H9 (cell line): Measurements from ENCODE around the gene BRI3. TPM values are rescaled to one million over a fixed set of nuclear protein-coding genes. Genes with fewer than 3 reads are reported as not detected.

Experiments used
- DNase-seq: peaks from one replicate; pipeline ENCODE4 v3.0.0-alpha.2; 2017
- H2AFZ ChIP-seq: one replicate; pipeline ENCODE4 v1.6.1; 2013; ENCODE audit warnings: mild to moderate bottlenecking, low read length, control low read depth, moderate library complexity
- H2AK5ac ChIP-seq: 2 replicates; pipeline ENCODE4 v1.6.1; 2013; ENCODE audit warnings: low read length, control low read depth, mixed read lengths; ENCODE audit not compliant: insufficient read length
- H2BK120ac ChIP-seq: one replicate; pipeline ENCODE4 v1.6.1; 2013; ENCODE audit warnings: low read depth, mild to moderate bottlenecking, low read length, control low read depth, inconsistent platforms; ENCODE audit not compliant: poor library complexity, severe bottlenecking
- H2BK12ac ChIP-seq: 2 replicates; pipeline ENCODE4 v1.6.1; 2013; ENCODE audit warnings: low read length, control low read depth, mixed read lengths, low read depth; ENCODE audit not compliant: insufficient read length
- H2BK15ac ChIP-seq: 2 replicates; pipeline ENCODE4 v1.6.1; 2013; ENCODE audit warnings: low read depth, low read length, control low read depth
- H2BK20ac ChIP-seq: one replicate; pipeline ENCODE4 v1.6.1; 2013; ENCODE audit warnings: low read depth, mild to moderate bottlenecking, low read length, control low read depth, inconsistent platforms; ENCODE audit not compliant: poor library complexity, severe bottlenecking
- H2BK5ac ChIP-seq: 2 replicates; pipeline ENCODE4 v1.6.1; 2013; ENCODE audit warnings: low read length, control low read depth, mixed read lengths; ENCODE audit not compliant: insufficient read length
- H3K14ac ChIP-seq: 2 replicates; pipeline ENCODE4 v1.6.1; 2013; ENCODE audit warnings: low read length, control low read depth; ENCODE audit not compliant: insufficient read depth
- H3K18ac ChIP-seq: 2 replicates; pipeline ENCODE4 v1.6.1; 2013; ENCODE audit warnings: low read depth, mild to moderate bottlenecking, mixed read lengths, low read length, control low read depth; ENCODE audit not compliant: insufficient read length
- H3K23ac ChIP-seq: 2 replicates; pipeline ENCODE4 v1.6.1; 2013; ENCODE audit warnings: low read length, control low read depth, mixed read lengths, low read depth; ENCODE audit not compliant: insufficient read length
- H3K23me2 ChIP-seq: 2 replicates; pipeline ENCODE4 v1.6.1; 2013; ENCODE audit warnings: low read depth, mild to moderate bottlenecking, mixed read lengths, low read length, control low read depth; ENCODE audit not compliant: insufficient read length, poor library complexity, severe bottlenecking
- H3K27ac ChIP-seq: 2 replicates; pipeline ENCODE4 v1.5.1; 2013; ENCODE audit warnings: low read length, control low read depth, mixed read lengths, low read depth; ENCODE audit not compliant: insufficient read length
- H3K27me3 ChIP-seq: 2 replicates; pipeline ENCODE4 v1.6.1; 2013; ENCODE audit warnings: low read length, control low read depth, inconsistent platforms; ENCODE audit not compliant: insufficient read depth
- H3K4ac ChIP-seq: 2 replicates; pipeline ENCODE4 v1.6.1; 2013; ENCODE audit warnings: low read depth, mild to moderate bottlenecking, control low read depth, inconsistent platforms, low read length, moderate library complexity
- H3K4me1 ChIP-seq: 2 replicates; pipeline ENCODE4 v1.6.1; 2013; ENCODE audit warnings: low read length, control low read depth, inconsistent platforms; ENCODE audit not compliant: insufficient read depth
- H3K4me2 ChIP-seq: 2 replicates; pipeline ENCODE4 v1.6.1; 2013; ENCODE audit warnings: low read length, control low read depth, mixed read lengths; ENCODE audit not compliant: insufficient read length, insufficient read depth
- H3K56ac ChIP-seq: 2 replicates; pipeline ENCODE4 v1.6.1; 2013; ENCODE audit warnings: low read depth, mild to moderate bottlenecking, mixed read lengths, low read length, control low read depth; ENCODE audit not compliant: insufficient read length
- H3K79me1 ChIP-seq: 2 replicates; pipeline ENCODE4 v1.6.1; 2013; ENCODE audit warnings: low read depth, mild to moderate bottlenecking, moderate library complexity, low read length, control low read depth, inconsistent platforms; ENCODE audit not compliant: insufficient read depth, poor library complexity, severe bottlenecking
- H3K79me2 ChIP-seq: 2 replicates; pipeline ENCODE4 v1.6.1; 2013; ENCODE audit warnings: low read length, control low read depth, inconsistent platforms; ENCODE audit not compliant: insufficient read depth
- H3K9ac ChIP-seq: 2 replicates; pipeline ENCODE4 v1.6.1; 2013; ENCODE audit warnings: low read length, control low read depth, mixed read lengths; ENCODE audit not compliant: insufficient read length; ENCODE audit errors: extremely low read depth
- H3K9me3 ChIP-seq: one replicate; pipeline ENCODE4 v1.6.1; 2013; ENCODE audit warnings: low read depth, low read length, inconsistent platforms; ENCODE audit not compliant: control insufficient read depth
- H3T11ph ChIP-seq: one replicate; pipeline ENCODE4 v1.6.1; 2013; ENCODE audit warnings: mild to moderate bottlenecking, low read length, control low read depth, inconsistent platforms
- H4K20me1 ChIP-seq: one replicate; pipeline ENCODE4 v1.6.1; 2013; ENCODE audit not compliant: control insufficient read depth, insufficient read length, insufficient read depth
- H4K5ac ChIP-seq: 2 replicates; pipeline ENCODE4 v1.6.1; 2013; ENCODE audit warnings: low read depth, mild to moderate bottlenecking, mixed read lengths, low read length, control low read depth; ENCODE audit not compliant: insufficient read length
- H4K8ac ChIP-seq: replicated peaks from 2 replicates; pipeline ENCODE4 v1.6.1; 2013; ENCODE audit warnings: low read length, control low read depth, mixed read lengths, low read depth; ENCODE audit not compliant: insufficient read length
- H4K91ac ChIP-seq: 2 replicates; pipeline ENCODE4 v1.6.1; 2013; ENCODE audit warnings: low read depth, mild to moderate bottlenecking, moderate library complexity, mixed read lengths, low read length, control low read depth; ENCODE audit not compliant: insufficient read length
- H3K27ac Mint-ChIP-seq, 3 experiments: 2 replicates in 2 of 3; 3 replicates in 1 of 3; pipeline ENCODE4 v1.8.0; 2020 to 2021; ENCODE audit warnings: mixed read lengths in 3 of 3, mild to moderate bottlenecking in 1 of 3, moderate library complexity in 1 of 3
- H3K27me3 Mint-ChIP-seq: 2 replicates; pipeline ENCODE4 v1.8.0; 2021; ENCODE audit warnings: low read depth, mild to moderate bottlenecking, moderate library complexity, mixed read lengths
- H3K36me3 Mint-ChIP-seq, 3 experiments: 2 replicates in 2 of 3; 3 replicates in 1 of 3; pipeline ENCODE4 v1.8.0; 2020 to 2021; ENCODE audit warnings: low read depth in 3 of 3, mixed read lengths in 3 of 3; ENCODE audit not compliant: insufficient read depth in 1 of 3
- H3K4me1 Mint-ChIP-seq, 2 experiments: 2 replicates each; pipeline ENCODE4 v1.8.0; 2020; ENCODE audit warnings: mixed read lengths in 2 of 2
- H3K4me3 Mint-ChIP-seq, 2 experiments: 2 replicates in 1 of 2; 3 replicates in 1 of 2; pipeline ENCODE4 v1.8.0; 2020 to 2021; ENCODE audit warnings: mild to moderate bottlenecking in 2 of 2, mixed read lengths in 2 of 2, moderate library complexity in 1 of 2
- H3K9me3 Mint-ChIP-seq, 2 experiments: 2 replicates in 1 of 2; 3 replicates in 1 of 2; pipeline ENCODE4 v1.8.0; 2020; ENCODE audit warnings: mild to moderate bottlenecking in 2 of 2, mixed read lengths in 2 of 2, moderate library complexity in 1 of 2
- WGBS: extraction: QIAGEN DNeasy Blood & Tissue Kit; methylation state at CpG from one replicate; pipeline ENCODE4 v1.1.7; 2013; ENCODE audit warnings: missing lambda C conversion rate, low lambda C conversion rate, mixed read lengths; ENCODE audit not compliant: insufficient read length; ENCODE audit errors: extremely low coverage; 5-methylcytosine and 5-hydroxymethylcytosine counted together
- total RNA-seq: library from RNA; stranded (reverse); gene quantifications from 2 replicates; pipeline ENCODE4 v1.2.1, GENCODE V29; 2021
- TF ChIP-seq, protein P1 (sequence below): fragments of 200-600 bp; sonication (generic); conservative IDR thresholded peaks from 3 replicates; pipeline ENCODE4 v1.8.0; 2021; ENCODE audit warnings: antibody characterized with exemption, mild to moderate bottlenecking

BRI3 gene
- total RNA-seq, 1 experiment from 2014 or later, result 102 TPM

DNA sequence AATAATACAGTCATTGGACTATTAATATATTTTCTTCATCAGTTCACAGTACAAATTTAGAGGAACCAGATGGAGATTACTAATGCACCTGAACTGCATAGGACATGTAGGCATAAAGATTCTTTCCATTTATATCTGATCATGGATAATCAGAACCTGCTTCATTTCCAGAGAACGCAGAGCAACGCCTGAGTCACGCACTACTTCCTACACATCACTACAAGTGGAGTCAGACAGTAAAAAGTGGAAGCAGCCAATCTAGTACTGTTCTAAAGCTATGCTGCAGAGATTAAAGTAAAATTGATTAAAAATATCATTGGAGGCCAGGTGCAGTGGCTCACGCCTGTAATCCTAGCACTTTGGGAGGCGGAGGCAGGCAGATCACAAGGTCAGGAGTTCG is 43.3 kb downstream of the BRI3 start:
- WGBS, result no CpG with 5 or more reads among the region's 6 CpGs
- H4K91ac ChIP-seq, result no peak overlapping the region
- H3K23ac ChIP-seq, result no peak overlapping the region
- H2BK5ac ChIP-seq, result no peak overlapping the region
- no peaks in the 10 kb centered on the region; the same call in 1 of the 2 replicates for H3K27me3 Mint-ChIP-seq
- H4K5ac ChIP-seq, result no peak overlapping the region
- H3K4me1 ChIP-seq, result no peaks in the 10 kb centered on the region
- peaks cover 3% of the 10 kb centered on the region for H3K79me1 ChIP-seq
- no peak overlapping the region for H2BK20ac ChIP-seq
- H3K14ac ChIP-seq, result no peak overlapping the region
- TF ChIP-seq, protein P1, sequence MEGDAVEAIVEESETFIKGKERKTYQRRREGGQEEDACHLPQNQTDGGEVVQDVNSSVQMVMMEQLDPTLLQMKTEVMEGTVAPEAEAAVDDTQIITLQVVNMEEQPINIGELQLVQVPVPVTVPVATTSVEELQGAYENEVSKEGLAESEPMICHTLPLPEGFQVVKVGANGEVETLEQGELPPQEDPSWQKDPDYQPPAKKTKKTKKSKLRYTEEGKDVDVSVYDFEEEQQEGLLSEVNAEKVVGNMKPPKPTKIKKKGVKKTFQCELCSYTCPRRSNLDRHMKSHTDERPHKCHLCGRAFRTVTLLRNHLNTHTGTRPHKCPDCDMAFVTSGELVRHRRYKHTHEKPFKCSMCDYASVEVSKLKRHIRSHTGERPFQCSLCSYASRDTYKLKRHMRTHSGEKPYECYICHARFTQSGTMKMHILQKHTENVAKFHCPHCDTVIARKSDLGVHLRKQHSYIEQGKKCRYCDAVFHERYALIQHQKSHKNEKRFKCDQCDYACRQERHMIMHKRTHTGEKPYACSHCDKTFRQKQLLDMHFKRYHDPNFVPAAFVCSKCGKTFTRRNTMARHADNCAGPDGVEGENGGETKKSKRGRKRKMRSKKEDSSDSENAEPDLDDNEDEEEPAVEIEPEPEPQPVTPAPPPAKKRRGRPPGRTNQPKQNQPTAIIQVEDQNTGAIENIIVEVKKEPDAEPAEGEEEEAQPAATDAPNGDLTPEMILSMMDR, result no peak
- H3K9me3 Mint-ChIP-seq, result no peaks in the 10 kb centered on the region
- no peak overlapping the region for H2AK5ac ChIP-seq
- H3K9me3 ChIP-seq, result no peaks in the 10 kb centered on the region
- H3K9ac ChIP-seq, result no peak overlapping the region
- no peak overlapping the region for H3K56ac ChIP-seq
- H3K36me3 Mint-ChIP-seq, result peaks cover 1 to 5% (median 2%) of the 10 kb centered on the region in 3 experiments; a peak in 4 of 7 replicates
- no peak overlapping the region for H3K4me2 ChIP-seq
- H3K27me3 ChIP-seq, result no peaks in the 10 kb centered on the region
- no peak for DNase-seq
- no peak overlapping the region for H4K8ac ChIP-seq
- no peak overlapping the region for H2AFZ ChIP-seq
- no peak overlapping the region for H2BK120ac ChIP-seq
- H3K27ac Mint-ChIP-seq, result no peak overlapping the region
- H3T11ph ChIP-seq, result no peak overlapping the region
- H2BK12ac ChIP-seq, result no peak overlapping the region
- H3K4me3 Mint-ChIP-seq, result no peak overlapping the region
- H3K4ac ChIP-seq, result no peak overlapping the region
- H4K20me1 ChIP-seq, result no peaks in the 10 kb centered on the region
- H2BK15ac ChIP-seq, result no peak overlapping the region
- H3K79me2 ChIP-seq, result 0 out of 2 replicates have a peak, but pooled peaks cover 1% of the 10 kb centered on the region
- no peak overlapping the region for H3K27ac ChIP-seq
- no peaks in the 10 kb centered on the region for H3K23me2 ChIP-seq
- no peak overlapping the region for H3K18ac ChIP-seq
- H3K4me1 Mint-ChIP-seq, result peaks cover 34 to 38% of the 10 kb centered on the region in 2 experiments
